Measurements from ENCODE around the gene ZNRF3.

- TF ChIP-seq POLR2A (IDR thresholded peaks at IDR 0.05) (no peak), CTCF (IDR thresholded peaks at IDR 0.05) (no peak)
These were observed 191.0 kb downstream of the ZNRF3 start for GRCh38 chr22:29074276-29074772.
